A204.1 (cell line): ENCODE results near the gene KRT74.

Source experiments
- FAIRE-seq: peaks from 2 replicates; lab custom pipeline; 2012; peaks lifted over from hg19 to GRCh38; lab: Jason Lieb, UNC

KRT74 gene

GRCh38 chr12:52573743-52574142, at the start of gene KRT74:
KRT74 (minus strand) TSS chr12:52573843; CDS start chr12:52573777, 66 bp downstream.
- FAIRE-seq = no peak

- FAIRE-seq = no peak
Observed at GRCh38 chr12:52622349-52622748, 48.7 kb upstream of the KRT74 start.

- no peak for FAIRE-seq
Observed at GRCh38 chr12:52618866-52619265, 45.2 kb upstream of the KRT74 start.

DNA sequence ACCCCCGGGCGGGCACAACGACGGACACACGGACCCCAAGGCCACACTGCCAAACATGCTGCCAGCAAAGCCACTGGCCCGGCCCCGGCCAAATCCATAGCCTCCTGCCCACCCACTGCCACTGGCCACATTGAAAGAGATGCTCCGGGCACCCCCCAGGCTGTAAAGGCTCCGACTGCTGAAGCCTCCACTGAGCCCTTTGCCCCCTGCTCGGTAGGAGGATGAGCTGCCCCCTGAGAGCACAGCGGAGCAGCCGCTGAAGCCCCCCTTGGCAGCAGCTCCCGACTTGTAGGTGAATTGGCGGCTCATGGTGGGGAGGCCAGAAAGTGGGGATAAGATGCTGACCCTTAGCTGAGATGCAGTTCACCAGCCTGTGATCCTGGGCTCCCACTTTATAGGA, 44.6 kb upstream of the KRT74 start, which contains the start of gene KRT73:
Gene KRT73, minus strand, starts transcription at position 344 of the 400 bp plus-strand sequence. Its CDS starts 35 bp downstream, at position 309.
- no peak for FAIRE-seq

DNA sequence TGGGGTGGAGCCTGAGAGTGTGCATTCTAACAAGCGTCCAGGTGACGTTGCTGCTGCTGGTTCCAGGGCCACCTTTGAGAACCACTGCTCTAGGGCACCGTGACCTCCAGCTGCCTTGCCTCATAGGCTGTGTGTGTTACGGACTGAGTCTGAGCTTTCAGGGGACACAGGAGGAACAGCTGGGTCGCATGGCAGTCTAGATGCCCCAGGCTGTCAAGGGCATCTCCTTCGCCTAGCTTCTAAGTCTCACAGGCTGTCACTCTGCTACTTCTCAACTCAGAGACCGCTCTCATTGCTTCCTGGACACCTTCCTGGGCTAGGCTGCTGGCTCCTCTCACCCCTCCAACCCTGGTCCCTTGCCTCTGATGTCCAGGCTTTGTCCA, 43.8 kb upstream of the KRT74 start:
- FAIRE-seq = no peak

DNA sequence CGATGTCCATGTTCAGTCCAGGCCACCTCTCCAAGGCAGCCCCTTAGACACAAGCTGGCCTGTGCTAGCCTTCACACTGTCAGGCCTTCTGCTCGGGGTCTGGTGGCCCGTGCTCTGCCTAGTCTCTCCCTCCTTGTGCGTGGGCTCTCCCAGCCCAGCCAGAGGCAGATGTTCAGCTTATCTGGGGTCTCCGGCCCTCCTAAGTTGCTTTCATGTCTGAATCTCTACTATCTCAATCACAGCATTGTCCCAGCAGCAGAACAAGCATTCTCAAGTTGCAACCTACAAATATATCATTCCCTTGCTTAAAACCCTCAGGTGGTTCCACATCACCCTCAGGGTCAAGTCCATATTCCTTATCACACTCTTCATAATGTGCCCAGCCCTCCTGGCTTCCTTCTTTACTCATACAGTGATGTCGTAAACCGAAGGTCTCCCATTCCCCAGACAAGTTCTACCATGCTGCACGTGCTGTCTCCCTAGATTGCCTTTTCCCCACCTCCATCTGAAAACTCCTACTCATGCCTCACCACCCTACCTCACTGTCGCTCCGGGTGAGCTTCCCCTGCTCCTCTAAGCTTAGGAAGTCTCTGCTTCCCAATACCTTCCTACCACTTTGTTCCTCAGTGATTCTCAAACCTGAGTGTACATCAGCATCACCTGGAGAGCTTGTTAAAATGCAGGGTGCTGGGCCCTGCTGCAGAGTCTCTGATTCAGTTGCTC, 43.2 kb upstream of the KRT74 start:
- no peak for FAIRE-seq

GRCh38 chr12:52615912-52616311, 42.3 kb upstream of the KRT74 start:
- FAIRE-seq = no peak

- no peak for FAIRE-seq
Observed at GRCh38 chr12:52615208-52615868, 41.7 kb upstream of the KRT74 start.

DNA sequence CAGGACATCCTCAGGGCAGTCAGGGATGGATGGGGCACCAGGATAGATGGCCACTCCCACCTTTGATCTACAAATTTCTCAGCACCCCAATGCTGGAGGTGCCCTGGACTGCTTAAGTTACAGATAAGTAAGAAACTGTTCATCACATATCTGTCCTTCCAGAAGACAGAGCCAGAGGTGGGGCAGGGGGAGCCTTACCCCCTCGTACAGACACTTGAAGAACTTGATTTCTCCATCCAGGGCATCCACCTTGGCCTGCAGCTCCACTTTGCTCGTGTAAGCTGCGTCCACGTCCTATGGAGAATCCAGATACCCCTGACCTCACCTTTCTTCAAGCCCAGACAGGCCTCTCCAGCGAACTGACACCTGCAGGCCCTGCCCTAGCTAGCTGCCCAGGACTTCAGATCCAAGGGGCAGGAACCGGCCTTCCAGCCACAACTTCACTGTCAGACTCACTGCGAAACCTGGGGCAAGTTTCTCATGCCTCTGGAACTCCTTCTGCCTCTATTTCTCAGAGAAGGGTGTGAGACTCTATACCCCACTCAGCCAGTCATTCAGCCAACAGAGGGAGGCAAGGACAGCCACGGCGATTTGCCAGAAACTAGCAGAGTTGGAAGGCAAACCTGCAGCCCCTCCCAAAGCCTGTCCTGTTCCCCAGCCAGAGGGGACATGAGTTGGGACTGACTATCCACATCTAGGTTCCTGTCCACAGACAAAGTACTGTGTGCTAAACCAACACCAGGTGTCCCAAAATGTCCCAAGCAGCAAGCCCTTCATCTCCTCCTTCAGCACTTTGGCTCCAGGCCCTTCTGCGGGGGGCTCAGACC, 41.0 kb upstream of the KRT74 start:
- FAIRE-seq = no peak

DNA sequence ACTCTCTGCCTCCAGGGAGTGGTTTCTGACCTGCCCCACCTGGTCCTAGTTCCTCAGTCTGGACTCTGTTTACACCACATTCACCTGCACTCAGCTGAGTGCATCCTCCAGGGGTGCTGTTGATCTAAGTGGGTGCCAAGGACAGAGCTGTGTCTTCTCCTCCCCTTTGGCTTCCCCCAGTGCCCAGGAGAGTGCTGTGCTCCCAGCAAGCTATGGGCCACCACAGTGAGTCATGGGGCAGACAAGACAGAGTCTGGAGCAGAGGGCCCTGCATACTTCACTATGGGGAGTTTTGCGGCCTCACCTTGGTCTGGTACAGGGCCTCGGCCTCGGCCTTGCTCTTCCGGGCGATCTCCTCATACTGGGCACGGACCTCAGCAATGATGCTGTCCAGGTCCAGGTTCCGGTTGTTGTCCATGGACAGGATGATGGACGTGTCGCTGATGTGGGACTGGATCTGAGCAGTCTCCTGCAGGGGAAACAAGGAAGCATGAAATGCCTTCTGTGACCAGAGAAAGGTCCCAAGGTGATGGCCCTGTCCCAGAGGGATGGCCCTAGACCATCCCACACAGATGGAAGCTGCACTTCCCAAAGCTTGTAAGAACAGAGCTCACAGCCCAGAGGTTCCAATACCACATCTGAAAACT, 39.9 kb upstream of the KRT74 start:
- FAIRE-seq = no peak

- FAIRE-seq = no peak
Observed at GRCh38 chr12:52612431-52613383, 39.1 kb upstream of the KRT74 start.

DNA sequence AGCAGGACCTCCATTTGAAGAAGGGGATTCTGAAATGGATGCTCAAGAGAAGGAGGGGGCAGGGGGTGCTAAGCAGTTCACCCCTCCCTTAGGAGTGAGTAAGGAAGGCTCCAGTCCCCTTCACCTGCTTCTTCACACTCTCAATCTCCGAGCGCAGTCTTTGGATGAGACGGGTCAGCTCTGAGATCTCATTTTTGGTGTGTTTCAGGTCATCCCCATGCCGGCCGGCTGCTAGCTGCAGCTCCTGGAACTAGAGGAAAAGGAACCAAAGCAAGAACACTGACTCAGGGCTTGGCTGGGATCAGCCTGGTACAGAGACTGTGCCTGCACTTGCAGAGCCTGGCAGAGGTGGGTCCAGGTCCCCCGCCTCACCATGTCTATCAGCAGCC, 37.4 kb upstream of the KRT74 start:
- no peak for FAIRE-seq

GRCh38 chr12:52608826-52609630, 35.4 kb upstream of the KRT74 start:
- no peak for FAIRE-seq

DNA sequence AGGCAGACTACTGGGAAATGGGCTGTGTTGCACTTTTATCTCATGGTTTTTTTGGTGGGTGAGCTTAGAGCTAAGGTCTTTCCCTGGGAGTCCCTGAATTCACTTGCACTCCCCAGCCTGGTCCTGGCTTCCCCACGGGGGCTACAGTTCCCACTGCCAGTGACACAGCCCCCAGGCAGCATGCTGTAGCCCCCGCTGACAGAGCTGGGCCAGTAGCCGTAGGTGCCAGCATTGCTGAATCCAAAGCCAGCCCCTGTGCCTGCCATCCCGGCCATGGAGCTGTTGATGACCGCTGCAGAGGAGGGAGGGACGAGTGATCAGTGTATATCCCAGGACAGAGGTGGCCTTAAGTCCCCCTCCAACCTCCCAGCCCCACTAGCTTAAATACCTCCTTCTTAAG, 34.5 kb upstream of the KRT74 start:
- no peak for FAIRE-seq

- no peak for FAIRE-seq
Observed at GRCh38 chr12:52607314-52607713, 33.7 kb upstream of the KRT74 start.

GRCh38 chr12:52606581-52607218, 33.1 kb upstream of the KRT74 start:
- FAIRE-seq = no peak

DNA sequence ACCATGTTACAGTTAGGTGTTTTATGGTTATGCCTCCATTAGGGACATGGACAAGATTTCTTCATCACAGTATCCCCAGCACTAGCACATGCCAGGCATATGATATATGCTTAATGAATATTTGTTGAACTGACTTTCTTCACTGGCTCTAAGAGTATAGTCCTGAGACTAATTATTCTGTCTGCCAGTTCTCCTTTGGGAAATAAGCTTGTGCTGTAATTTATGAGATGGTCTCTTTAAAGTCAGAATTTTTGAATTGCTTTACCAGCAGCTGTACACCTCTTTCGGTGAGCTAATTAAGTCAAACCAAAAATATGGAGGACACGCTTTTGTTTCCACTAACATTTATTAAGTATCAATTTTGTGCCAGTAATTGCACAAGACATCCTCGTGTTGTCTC, 32.5 kb upstream of the KRT74 start:
- FAIRE-seq = no peak

DNA sequence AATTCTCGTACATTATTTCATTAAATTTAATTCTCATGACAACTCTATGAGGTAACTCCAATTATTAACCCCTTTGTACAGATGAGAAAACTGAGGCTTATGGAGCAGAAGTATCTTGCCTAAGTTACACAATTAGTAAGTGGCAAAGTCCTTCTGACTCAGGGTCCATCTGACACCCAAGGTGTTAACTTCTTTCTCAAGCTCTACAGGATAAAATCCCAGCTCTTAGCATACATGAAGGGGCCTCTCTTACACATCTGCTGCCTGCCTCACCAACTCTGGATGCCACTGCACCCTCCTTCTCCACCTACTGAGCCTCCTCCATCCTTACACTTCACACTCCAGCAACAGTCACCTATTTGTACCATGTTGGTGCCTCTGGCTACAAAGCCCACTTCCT, 31.9 kb upstream of the KRT74 start:
- no peak for FAIRE-seq

GRCh38 chr12:52604859-52605258, 31.2 kb upstream of the KRT74 start:
- FAIRE-seq = no peak

DNA sequence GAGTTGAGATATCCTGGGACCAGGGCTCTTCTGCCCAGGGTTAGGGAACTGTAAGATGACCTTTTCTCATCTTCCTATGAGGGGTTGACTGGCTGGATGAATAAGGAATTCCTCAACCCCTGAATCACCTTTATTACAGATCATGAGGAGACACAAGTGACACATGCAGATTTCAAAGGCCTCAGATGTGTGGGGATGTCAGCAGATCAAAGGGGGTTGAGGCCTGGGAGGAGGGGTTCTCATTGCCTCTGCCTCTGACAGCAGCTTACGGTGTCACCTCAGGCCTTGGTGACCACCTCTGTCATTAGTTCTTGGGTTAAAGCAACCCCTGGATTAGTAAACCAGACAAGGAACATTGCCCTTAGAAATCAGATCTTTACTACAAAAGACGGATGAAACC, 29.7 kb upstream of the KRT74 start:
- FAIRE-seq = no peak
